ENCODE results near the gene ENTREP1.
"Not testable (repeated sequence)": the region's sequence is repeated elsewhere in the genome, so short reads cannot be mapped to it uniquely, and the experiment has no call there.

The ENTREP1 gene

GRCh38 chr9:69324549-69325401 lies at the start of gene ENTREP1:
ENTREP1 (plus strand) TSS chr9:69325215; CDS start chr9:69325310, 95 bp downstream.
- no peak for DNase-seq (ENCODE audit: low read depth, low spot score)

- DNase-seq (ENCODE audit: low read depth, low spot score), result no peak
Observed at GRCh38 chr9:69276775-69277174, 48.2 kb upstream of the ENTREP1 start.

GRCh38 chr9:69279084-69279731 lies 45.8 kb upstream of the ENTREP1 start:
- DNase-seq (ENCODE audit: low read depth, low spot score), result no peak

- no peak for DNase-seq (ENCODE audit: low read depth, low spot score)
Observed at GRCh38 chr9:69279733-69280132, 45.3 kb upstream of the ENTREP1 start.

GRCh38 chr9:69283003-69283402 lies 42.0 kb upstream of the ENTREP1 start:
- no peak for DNase-seq (ENCODE audit: low read depth, low spot score)

GRCh38 chr9:69292078-69292477 lies 32.9 kb upstream of the ENTREP1 start:
- no peak for DNase-seq (ENCODE audit: low read depth, low spot score)

- no peak for DNase-seq (ENCODE audit: low read depth, low spot score)
Observed at GRCh38 chr9:69293156-69293555, 31.9 kb upstream of the ENTREP1 start.

GRCh38 chr9:69295872-69296552 lies 29.0 kb upstream of the ENTREP1 start:
- no peak for DNase-seq (ENCODE audit: low read depth, low spot score)

GRCh38 chr9:69297300-69297980 lies 27.6 kb upstream of the ENTREP1 start:
- DNase-seq (ENCODE audit: low read depth, low spot score), result no peak

GRCh38 chr9:69299315-69299714 lies 25.7 kb upstream of the ENTREP1 start:
- no peak for DNase-seq (ENCODE audit: low read depth, low spot score)

GRCh38 chr9:69299826-69300225 lies 25.2 kb upstream of the ENTREP1 start:
- DNase-seq (ENCODE audit: low read depth, low spot score), result no peak

- no peak for DNase-seq (ENCODE audit: low read depth, low spot score)
Observed at GRCh38 chr9:69303331-69303730, 21.7 kb upstream of the ENTREP1 start.

- not testable (repeated sequence) for DNase-seq (ENCODE audit: low read depth, low spot score)
Observed at GRCh38 chr9:69306895-69307445, 18.0 kb upstream of the ENTREP1 start.

- peak; percentile 97 for DNase-seq (ENCODE audit: low read depth, low spot score)
Observed at GRCh38 chr9:69307446-69308205, 17.4 kb upstream of the ENTREP1 start.

GRCh38 chr9:69308206-69308931 lies 16.6 kb upstream of the ENTREP1 start:
- no peak for DNase-seq (ENCODE audit: low read depth, low spot score)

- DNase-seq (ENCODE audit: low read depth, low spot score), result no peak
Observed at GRCh38 chr9:69313175-69313574, 11.8 kb upstream of the ENTREP1 start.

GRCh38 chr9:69314547-69314946 lies 10.5 kb upstream of the ENTREP1 start:
- no peak for DNase-seq (ENCODE audit: low read depth, low spot score)

GRCh38 chr9:69317081-69317480 lies 7.9 kb upstream of the ENTREP1 start:
- DNase-seq (ENCODE audit: low read depth, low spot score), result no peak

- no peak for DNase-seq (ENCODE audit: low read depth, low spot score)
Observed at GRCh38 chr9:69317894-69318293, 7.1 kb upstream of the ENTREP1 start.

Measured in iPS DF 19.7 (cell line).